Measurements from ENCODE around the gene RFC3. TPM values are rescaled to one million over a fixed set of nuclear protein-coding genes. Genes with fewer than 3 reads are reported as not detected.

The RFC3 gene
- total RNA-seq, 4 donors from 2014 or later = 6.5 to 9.9 (median 8.8) TPM

DNA sequence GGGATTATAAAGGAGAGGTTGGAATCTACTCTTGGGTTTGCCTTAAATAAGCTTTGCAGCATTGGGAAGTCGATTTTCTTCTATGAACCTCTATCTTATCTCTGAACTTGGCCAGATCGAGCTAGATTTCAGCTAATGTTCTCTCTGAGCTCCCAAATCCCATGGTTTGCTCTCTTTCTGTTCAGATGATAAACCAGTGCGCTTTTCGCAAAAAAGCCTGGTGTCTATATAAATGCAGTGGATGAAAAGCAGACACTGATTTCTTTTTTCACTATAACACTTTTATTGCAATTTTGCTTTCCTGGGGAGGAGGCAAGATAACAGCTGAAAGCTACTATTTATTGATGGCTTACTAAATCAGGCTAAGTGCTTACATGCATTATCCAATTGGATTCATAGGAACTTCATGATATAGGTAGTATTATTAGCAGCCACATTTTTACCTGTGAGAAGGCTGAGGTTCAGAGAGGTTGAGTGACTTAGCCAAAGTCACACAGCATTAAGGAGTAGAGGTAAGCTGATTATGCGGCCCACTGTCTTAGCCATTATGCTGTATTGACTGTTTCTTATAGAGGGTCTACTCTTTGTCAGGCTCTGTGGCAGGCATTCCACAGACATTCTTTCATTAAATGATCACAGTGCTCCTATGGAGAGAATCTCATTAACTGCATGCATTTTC is 58.9 kb downstream of the RFC3 start:
- DNase-seq (ENCODE audit: low spot score in 2 of 2) = no peak
- no peak overlapping the region for H3K4me3 ChIP-seq (ENCODE audit: low read depth, poor library complexity, severe bottlenecking)
- intact Hi-C loops (cut with DNase I; ENCODE audit: low total_unique reads) = no loop called here
- 89 to 93% methylated on average over 5 of the region's 5 CpGs for WGBS, 2 donors
- TF ChIP-seq, protein P1, sequence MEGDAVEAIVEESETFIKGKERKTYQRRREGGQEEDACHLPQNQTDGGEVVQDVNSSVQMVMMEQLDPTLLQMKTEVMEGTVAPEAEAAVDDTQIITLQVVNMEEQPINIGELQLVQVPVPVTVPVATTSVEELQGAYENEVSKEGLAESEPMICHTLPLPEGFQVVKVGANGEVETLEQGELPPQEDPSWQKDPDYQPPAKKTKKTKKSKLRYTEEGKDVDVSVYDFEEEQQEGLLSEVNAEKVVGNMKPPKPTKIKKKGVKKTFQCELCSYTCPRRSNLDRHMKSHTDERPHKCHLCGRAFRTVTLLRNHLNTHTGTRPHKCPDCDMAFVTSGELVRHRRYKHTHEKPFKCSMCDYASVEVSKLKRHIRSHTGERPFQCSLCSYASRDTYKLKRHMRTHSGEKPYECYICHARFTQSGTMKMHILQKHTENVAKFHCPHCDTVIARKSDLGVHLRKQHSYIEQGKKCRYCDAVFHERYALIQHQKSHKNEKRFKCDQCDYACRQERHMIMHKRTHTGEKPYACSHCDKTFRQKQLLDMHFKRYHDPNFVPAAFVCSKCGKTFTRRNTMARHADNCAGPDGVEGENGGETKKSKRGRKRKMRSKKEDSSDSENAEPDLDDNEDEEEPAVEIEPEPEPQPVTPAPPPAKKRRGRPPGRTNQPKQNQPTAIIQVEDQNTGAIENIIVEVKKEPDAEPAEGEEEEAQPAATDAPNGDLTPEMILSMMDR (IDR thresholded peaks at IDR 0.05) = no peak
- no peak for TF ChIP-seq POLR2A (IDR thresholded peaks at IDR 0.05)

- no peak overlapping the region for H3K4me3 ChIP-seq (ENCODE audit: low read depth, poor library complexity, severe bottlenecking)
- WGBS, 2 donors = 55 to 60% methylated on average over 2 of the region's 2 CpGs
- intact Hi-C loops (cut with DNase I; ENCODE audit: low total_unique reads) = no loop called here
- TF ChIP-seq, protein P1 (IDR thresholded peaks at IDR 0.05) = no peak
- no peak for TF ChIP-seq POLR2A (IDR thresholded peaks at IDR 0.05)
- DNase-seq (ENCODE audit: low spot score in 2 of 2) = no peak
Observed at GRCh38 chr13:33879118-33879517, 61.2 kb downstream of the RFC3 start.

DNA sequence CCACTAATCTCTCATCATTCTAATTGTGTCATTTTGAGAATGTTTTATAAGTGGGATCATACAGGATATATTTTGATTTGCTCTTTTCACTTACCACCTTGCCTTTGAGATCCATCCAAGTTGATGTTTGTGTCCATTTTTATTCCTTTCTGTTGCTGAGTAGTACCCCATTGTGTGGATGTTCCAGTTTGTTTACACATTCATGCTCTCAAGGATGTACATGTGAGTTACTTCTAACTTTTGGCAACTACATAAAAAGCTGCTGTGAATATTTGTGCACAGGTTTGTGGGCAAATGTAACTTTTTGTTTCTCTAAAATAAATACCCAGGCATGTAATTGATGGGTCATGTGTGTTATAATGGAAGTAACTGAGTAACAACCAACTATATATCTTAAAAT is 64.9 kb downstream of the RFC3 start:
- TF ChIP-seq, protein P1 (IDR thresholded peaks at IDR 0.05) = no peak
- no peak for TF ChIP-seq POLR2A (IDR thresholded peaks at IDR 0.05)

DNA sequence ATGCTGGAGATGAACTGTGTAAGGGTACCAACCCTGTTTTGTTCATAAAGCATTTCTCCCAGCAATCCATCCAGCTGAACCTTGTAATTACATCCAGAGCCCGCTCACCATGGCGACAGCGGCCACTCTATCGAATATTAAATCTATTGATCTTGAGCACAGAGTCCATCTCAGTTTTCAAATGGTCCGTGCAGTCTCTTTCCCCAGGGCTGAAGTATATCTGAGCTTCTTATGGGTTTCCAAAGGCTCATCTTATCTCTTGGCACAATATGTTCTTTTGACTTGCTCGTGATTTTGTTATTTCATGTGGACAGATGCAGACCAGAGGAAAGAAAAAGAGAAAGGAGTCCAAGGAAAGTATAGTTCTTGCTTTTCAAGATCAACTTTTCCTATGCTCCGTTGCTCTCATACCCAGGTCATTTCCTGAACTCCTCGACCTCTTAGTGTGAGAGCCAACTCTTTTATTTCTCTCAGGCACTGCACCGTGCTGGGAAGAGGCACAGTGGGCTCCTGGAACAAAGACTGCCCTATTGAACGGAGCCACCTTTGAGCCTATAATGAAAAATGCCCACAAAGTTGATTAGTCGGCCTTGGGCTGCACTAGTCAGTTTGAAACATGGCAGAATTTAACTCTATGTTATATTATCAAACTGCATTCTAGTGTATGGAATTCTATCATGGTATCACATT is 66.7 kb downstream of the RFC3 start:
- WGBS, 2 donors = 83 to 85% methylated on average over 11 of the region's 11 CpGs
- no peak for DNase-seq (ENCODE audit: low spot score in 2 of 2)
- intact Hi-C loops (cut with DNase I; ENCODE audit: low total_unique reads) = no loop called here
- no peak overlapping the region for H3K4me3 ChIP-seq (ENCODE audit: low read depth, poor library complexity, severe bottlenecking)
- no peak for TF ChIP-seq POLR2A (IDR thresholded peaks at IDR 0.05)
- TF ChIP-seq, protein P1 (IDR thresholded peaks at IDR 0.05) = no peak

More for the DNA sequence above, 64.9 kb downstream of the RFC3 start:
- intact Hi-C loops (cut with DNase I; ENCODE audit: low total_unique reads) = no loop called here
- no peak overlapping the region for H3K4me3 ChIP-seq (ENCODE audit: low read depth, poor library complexity, severe bottlenecking)
- no peak for DNase-seq (ENCODE audit: low spot score in 2 of 2)

All from lower leg skin (tissue), 4 donors.